Nephron (organoid): ENCODE results near the gene SERPINI2.
"Not testable (repeated sequence)": the region's sequence is repeated elsewhere in the genome, so short reads cannot be mapped to it uniquely, and the experiment has no call there.

Source experiments
- H3K27ac Mint-ChIP-seq, 3 experiments: 2 replicates each; pipeline ENCODE4 v1.8.0; 2020; ENCODE audit warnings: mixed read lengths in 3 of 3, mild to moderate bottlenecking in 2 of 3, moderate library complexity in 1 of 3
- H3K27me3 Mint-ChIP-seq: 2 replicates; pipeline ENCODE4 v1.8.0; 2021; ENCODE audit warnings: low read depth, mild to moderate bottlenecking, moderate library complexity, mixed read lengths
- H3K36me3 Mint-ChIP-seq: 2 replicates; pipeline ENCODE4 v1.8.0; 2020; ENCODE audit warnings: low read depth, mixed read lengths
- H3K4me1 Mint-ChIP-seq: 2 replicates; pipeline ENCODE4 v1.8.0; 2020; ENCODE audit warnings: mixed read lengths
- H3K4me3 Mint-ChIP-seq, 3 experiments: 2 replicates each; pipeline ENCODE4 v1.8.0; 2020; ENCODE audit warnings: mild to moderate bottlenecking in 3 of 3, mixed read lengths in 3 of 3, moderate library complexity in 2 of 3
- H3K9me3 Mint-ChIP-seq: 2 replicates; pipeline ENCODE4 v1.8.0; 2020; ENCODE audit warnings: mixed read lengths
- TF ChIP-seq, protein P1 (sequence below), 3 experiments: fragments of 200-600 bp; sonication (generic); IDR thresholded peaks; one replicate each; pipeline ENCODE4 v1.5.0; 2021; ENCODE audit warnings: antibody characterized with exemption in 3 of 3; ENCODE audit not compliant: unreplicated experiment in 3 of 3

The SERPINI2 gene

DNA sequence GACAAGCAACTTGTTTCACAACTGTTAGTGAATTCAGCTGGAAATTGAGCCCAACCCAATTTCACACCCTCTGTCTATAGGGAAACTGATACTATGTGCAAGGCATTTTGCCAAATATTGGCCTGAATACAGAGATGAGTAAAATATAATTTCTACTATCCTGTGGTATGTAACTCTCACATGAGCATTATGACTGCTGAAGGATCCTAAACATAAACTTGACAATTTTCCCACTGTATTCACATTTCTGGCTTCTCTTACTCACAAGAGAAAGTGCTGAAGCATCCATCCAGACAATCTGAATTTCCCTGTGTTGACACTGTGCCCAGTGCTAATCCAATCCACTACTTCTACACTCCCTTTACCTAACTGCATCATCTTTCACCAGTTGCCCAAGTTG, 28.4 kb downstream of the SERPINI2 start:
- H3K4me3 Mint-ChIP-seq: no peak overlapping the region
- peaks cover 7% of the 10 kb centered on the region for H3K4me1 Mint-ChIP-seq
- peaks cover 3% of the 10 kb centered on the region for H3K9me3 Mint-ChIP-seq
- no peaks in the 10 kb centered on the region for H3K36me3 Mint-ChIP-seq
- H3K27me3 Mint-ChIP-seq: no peaks in the 10 kb centered on the region
- H3K27ac Mint-ChIP-seq: peak overlapping the region in 1 of 3 experiments; percentile 9
- TF ChIP-seq, protein P1, sequence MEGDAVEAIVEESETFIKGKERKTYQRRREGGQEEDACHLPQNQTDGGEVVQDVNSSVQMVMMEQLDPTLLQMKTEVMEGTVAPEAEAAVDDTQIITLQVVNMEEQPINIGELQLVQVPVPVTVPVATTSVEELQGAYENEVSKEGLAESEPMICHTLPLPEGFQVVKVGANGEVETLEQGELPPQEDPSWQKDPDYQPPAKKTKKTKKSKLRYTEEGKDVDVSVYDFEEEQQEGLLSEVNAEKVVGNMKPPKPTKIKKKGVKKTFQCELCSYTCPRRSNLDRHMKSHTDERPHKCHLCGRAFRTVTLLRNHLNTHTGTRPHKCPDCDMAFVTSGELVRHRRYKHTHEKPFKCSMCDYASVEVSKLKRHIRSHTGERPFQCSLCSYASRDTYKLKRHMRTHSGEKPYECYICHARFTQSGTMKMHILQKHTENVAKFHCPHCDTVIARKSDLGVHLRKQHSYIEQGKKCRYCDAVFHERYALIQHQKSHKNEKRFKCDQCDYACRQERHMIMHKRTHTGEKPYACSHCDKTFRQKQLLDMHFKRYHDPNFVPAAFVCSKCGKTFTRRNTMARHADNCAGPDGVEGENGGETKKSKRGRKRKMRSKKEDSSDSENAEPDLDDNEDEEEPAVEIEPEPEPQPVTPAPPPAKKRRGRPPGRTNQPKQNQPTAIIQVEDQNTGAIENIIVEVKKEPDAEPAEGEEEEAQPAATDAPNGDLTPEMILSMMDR (IDR thresholded peaks at IDR 0.05; ENCODE audit: unreplicated experiment in 3 of 3): no peak

- H3K9me3 Mint-ChIP-seq: peaks cover 3% of the 10 kb centered on the region
- peaks cover 6% of the 10 kb centered on the region for H3K4me1 Mint-ChIP-seq
- H3K27me3 Mint-ChIP-seq: no peaks in the 10 kb centered on the region
- TF ChIP-seq, protein P1 (IDR thresholded peaks at IDR 0.05; ENCODE audit: unreplicated experiment in 3 of 3): no peak
- H3K27ac Mint-ChIP-seq: no peak overlapping the region
- H3K4me3 Mint-ChIP-seq: no peak overlapping the region
- H3K36me3 Mint-ChIP-seq: no peaks in the 10 kb centered on the region
Observed at GRCh38 chr3:167441256-167441655, 32.6 kb downstream of the SERPINI2 start.

DNA sequence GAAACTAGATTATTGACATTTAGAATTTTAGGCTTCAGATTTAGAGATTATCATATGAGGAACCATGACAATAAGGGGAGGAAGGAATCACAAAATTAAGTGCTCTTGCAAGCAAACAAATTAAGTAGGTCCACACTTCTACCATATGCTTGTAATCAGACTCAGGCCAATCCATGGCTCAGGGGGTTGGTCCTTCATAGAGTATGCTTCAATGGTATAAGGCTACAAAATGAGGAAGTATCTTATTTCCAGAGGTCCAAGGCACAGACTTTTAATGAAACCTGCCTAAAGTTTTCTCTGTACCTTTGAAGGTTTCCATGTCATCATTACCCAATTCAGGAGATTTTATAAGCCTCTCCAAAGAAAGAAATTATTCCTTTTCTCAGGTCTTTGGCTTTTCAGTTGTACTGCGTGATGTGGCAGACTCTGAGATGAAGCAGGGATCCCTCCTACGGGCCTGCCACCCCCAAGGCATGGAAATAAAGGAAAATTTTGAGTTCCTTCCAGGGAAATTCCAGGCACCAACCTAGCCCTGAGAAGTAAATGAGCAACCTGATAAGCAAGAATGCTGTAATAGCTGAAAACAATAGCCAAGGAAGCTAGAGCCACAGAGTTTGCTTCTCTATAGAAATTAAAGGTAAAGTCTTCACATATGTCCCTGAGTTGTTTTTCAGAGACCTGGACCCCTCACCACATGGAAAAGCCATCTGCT, 36.3 kb downstream of the SERPINI2 start:
- Mint-ChIP-seq H3K27ac (no peak overlapping the region), H3K4me3 (no peak overlapping the region), H3K27me3 (no peaks in the 10 kb centered on the region), H3K9me3 (peaks cover 3% of the 10 kb centered on the region), H3K36me3 (no peaks in the 10 kb centered on the region), H3K4me1 (no peaks in the 10 kb centered on the region)
- TF ChIP-seq, protein P1 (IDR thresholded peaks at IDR 0.05; ENCODE audit: unreplicated experiment in 3 of 3): no peak

DNA sequence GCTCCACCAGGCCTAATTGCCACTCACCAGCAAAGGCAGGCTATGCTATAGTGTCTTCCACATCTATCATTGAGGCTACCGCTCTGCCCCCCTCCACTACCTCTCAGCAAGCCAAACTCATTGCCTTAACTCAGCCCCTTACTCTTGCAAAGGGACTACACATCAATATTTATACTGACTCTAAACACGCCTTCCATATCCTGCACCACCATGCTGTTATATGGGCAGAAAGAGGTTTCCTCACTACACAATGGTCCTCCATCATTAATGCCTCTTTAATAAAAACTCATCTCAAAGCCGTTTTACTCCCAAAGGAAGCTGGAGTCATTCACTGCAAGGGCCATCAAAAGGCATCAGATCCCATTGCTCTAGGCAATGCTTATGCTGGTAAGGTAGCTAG, 46.9 kb downstream of the SERPINI2 start:
- H3K27ac Mint-ChIP-seq, H3K27me3 Mint-ChIP-seq, H3K4me1 Mint-ChIP-seq, H3K9me3 Mint-ChIP-seq, H3K36me3 Mint-ChIP-seq, H3K4me3 Mint-ChIP-seq: not testable (repeated sequence)

DNA sequence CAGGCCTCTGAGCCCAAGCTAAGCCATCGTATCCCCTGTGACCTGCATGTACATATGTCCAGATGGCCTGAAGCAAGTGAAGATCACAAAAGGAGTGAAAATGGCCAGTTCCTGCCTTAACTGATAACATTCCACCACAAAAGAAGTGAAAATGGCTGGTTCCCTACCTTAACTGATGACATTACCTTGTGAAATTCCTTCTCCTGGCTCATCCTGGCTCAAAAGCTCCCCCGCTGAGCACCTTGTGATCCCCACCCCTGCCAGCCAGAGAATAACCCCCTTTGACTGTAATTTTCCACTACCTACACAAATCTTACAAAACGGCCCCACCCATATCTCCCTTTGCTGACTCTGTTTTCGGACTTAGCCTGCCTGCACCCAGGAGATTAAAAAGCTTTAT, 51.4 kb downstream of the SERPINI2 start:
- not testable (repeated sequence) for H3K4me1 Mint-ChIP-seq, H3K9me3 Mint-ChIP-seq, H3K27ac Mint-ChIP-seq, H3K27me3 Mint-ChIP-seq, H3K4me3 Mint-ChIP-seq, H3K36me3 Mint-ChIP-seq

GRCh38 chr3:167409611-167410010, 64.2 kb downstream of the SERPINI2 start:
- H3K27me3 Mint-ChIP-seq: no peaks in the 10 kb centered on the region
- H3K27ac Mint-ChIP-seq: peak overlapping the region; percentile 80 to 99 (median 95)
- TF ChIP-seq, protein P1 (IDR thresholded peaks at IDR 0.05; ENCODE audit: unreplicated experiment in 3 of 3): no peak
- peaks cover 31% of the 10 kb centered on the region for H3K4me1 Mint-ChIP-seq
- H3K36me3 Mint-ChIP-seq: no peaks in the 10 kb centered on the region
- H3K4me3 Mint-ChIP-seq: no peak overlapping the region
- H3K9me3 Mint-ChIP-seq: no peaks in the 10 kb centered on the region

GRCh38 chr3:167406876-167407492, 66.9 kb downstream of the SERPINI2 start:
- Mint-ChIP-seq H3K9me3 (no peaks in the 10 kb centered on the region), H3K27me3 (no peaks in the 10 kb centered on the region), H3K36me3 (no peaks in the 10 kb centered on the region), H3K27ac (peak overlapping the region in 2 of 3 experiments; percentile 52 to 99), H3K4me3 (no peak overlapping the region), H3K4me1 (peaks cover 31% of the 10 kb centered on the region)
- TF ChIP-seq, protein P1 (IDR thresholded peaks at IDR 0.05; ENCODE audit: unreplicated experiment in 3 of 3): peak; percentile 67 to 77 (median 71)
